SK-N-SH (cell line): ENCODE measurements around the gene EXOC3L1. TPM values are rescaled to one million over a fixed set of nuclear protein-coding genes. Genes with fewer than 3 reads are reported as not detected.

ENCODE experiments used
- CTCF ChIA-PET: fragments of 300-600, 350-600 bp; formaldehyde crosslinking; extraction: SDS; loops from one replicate; lab custom pipeline; 2021; lab: Yijun Ruan, JAX
- POLR2A ChIA-PET: fragments of 350-600 bp; sonication (Branson Sonifier 250); formaldehyde crosslinking; extraction: SDS; loops from one replicate; lab custom pipeline; 2020; ENCODE audit warnings: antibody characterized with exemption, inconsistent platforms; lab: Yijun Ruan, JAX
- DNase-seq: peaks from one replicate; pipeline ENCODE4 v3.0.0; 2012
- H2AFZ ChIP-seq: fragments of 200-600 bp; sonication (generic); 2 replicates; pipeline ENCODE4 v1.8.1; 2016; ENCODE audit warnings: antibody characterized with exemption, mild to moderate bottlenecking, low read depth
- H3F3A ChIP-seq: fragments of 200-600 bp; sonication (generic); replicated peaks from 2 replicates; pipeline ENCODE3; 2016; ENCODE audit warnings: antibody characterized with exemption, mild to moderate bottlenecking; ENCODE audit not compliant: insufficient read depth
- H3K27ac ChIP-seq, 2 experiments: fragments of 200-500 bp in 1 of 2; fragments of 200-600 bp in 1 of 2; sonication (Bioruptor generic) in 1 of 2; sonication (generic), shearing (Covaris generic) in 1 of 2; 2 replicates each; pipeline versions ENCODE4 v1.5.1 to v1.6.1; 2014 to 2016; ENCODE audit warnings: low read depth in 2 of 2, inconsistent platforms in 1 of 2, low read length in 1 of 2, mild to moderate bottlenecking in 1 of 2, mixed read lengths in 1 of 2
- H3K27me3 ChIP-seq: fragments of 200-600 bp; sonication (generic), shearing (Covaris generic); 2 replicates; pipeline ENCODE4 v1.6.1; 2016; ENCODE audit warnings: mixed run types; ENCODE audit not compliant: insufficient read depth
- H3K36me3 ChIP-seq, 2 experiments: fragments of 200-500 bp in 1 of 2; fragments of 200-600 bp in 1 of 2; sonication (Bioruptor generic) in 1 of 2; sonication (generic) in 1 of 2; replicated peaks in 1 of 2; 2 replicates each; pipeline versions ENCODE3 to v1.5.1; 2014 to 2016; ENCODE audit warnings: low read length in 1 of 2, mild to moderate bottlenecking in 1 of 2; ENCODE audit not compliant: insufficient read depth in 2 of 2, control insufficient read depth in 1 of 2
- H3K4me1 ChIP-seq, 2 experiments: fragments of 200-500 bp in 1 of 2; fragments of 200-600 bp in 1 of 2; sonication (Bioruptor generic) in 1 of 2; sonication (generic), shearing (Covaris generic) in 1 of 2; 2 replicates each; pipeline versions ENCODE4 v1.5.1 to v1.6.1; 2014 to 2016; ENCODE audit warnings: low read depth in 1 of 2, low read length in 1 of 2, mixed run types in 1 of 2; ENCODE audit not compliant: insufficient read depth in 2 of 2, control insufficient read depth in 1 of 2
- H3K4me2 ChIP-seq: fragments of 200-600 bp; sonication (generic), shearing (Covaris generic); 2 replicates; pipeline ENCODE4 v1.6.1; 2017; ENCODE audit warnings: mixed run types
- H3K4me3 ChIP-seq, 2 experiments: fragments of 200-500 bp in 1 of 2; fragments of 200-600 bp in 1 of 2; sonication (Bioruptor generic) in 1 of 2; sonication (generic), shearing (Covaris generic) in 1 of 2; 2 replicates each; pipeline versions ENCODE4 v1.5.1 to v1.8.1; 2014 to 2016; ENCODE audit warnings: low read depth in 2 of 2, inconsistent platforms in 1 of 2, low read length in 1 of 2, mild to moderate bottlenecking in 1 of 2, mixed read lengths in 1 of 2, moderate library complexity in 1 of 2
- H3K79me2 ChIP-seq: fragments of 200-600 bp; sonication (generic); 2 replicates; pipeline ENCODE4 v1.8.1; 2017; ENCODE audit warnings: mild to moderate bottlenecking; ENCODE audit not compliant: insufficient read depth
- H3K9ac ChIP-seq: fragments of 200-600 bp; sonication (generic); 2 replicates; pipeline ENCODE4 v1.6.1; 2017; ENCODE audit warnings: mixed run types
- H3K9me2 ChIP-seq: fragments of 200-600 bp; sonication (generic); 2 replicates; pipeline ENCODE4 v1.6.1; 2017; ENCODE audit warnings: mixed run types
- H3K9me3 ChIP-seq: fragments of 200-600 bp; sonication (generic); 2 replicates; pipeline ENCODE4 v1.6.1; 2017; ENCODE audit warnings: mixed run types, mild to moderate bottlenecking, moderate library complexity
- H4K20me1 ChIP-seq: fragments of 200-600 bp; sonication (generic); 2 replicates; pipeline ENCODE4 v1.6.1; 2017; ENCODE audit warnings: mild to moderate bottlenecking, mixed run types; ENCODE audit not compliant: insufficient read depth
- CHD2 ChIP-seq: fragments of 150-350 bp; IDR thresholded peaks from 2 replicates; pipeline ENCODE4 v1.6.1; 2018; ENCODE audit warnings: low read length; ENCODE audit not compliant: partially characterized antibody
- FOSL2 ChIP-seq: IDR thresholded peaks from 2 replicates; pipeline ENCODE4 v1.4.0; 2012; ENCODE audit warnings: low read depth, mild to moderate bottlenecking, moderate library complexity, borderline replicate concordance
- GATA2 ChIP-seq: sonication (generic); formaldehyde crosslinking; IDR thresholded peaks from 2 replicates; pipeline ENCODE4 v1.5.0; 2020; ENCODE audit warnings: mild to moderate bottlenecking, missing genetic modification reagents
- IRF3 ChIP-seq: fragments of 150-350 bp; IDR thresholded peaks from 2 replicates; pipeline ENCODE4 v1.6.1; 2016; ENCODE audit warnings: mild to moderate bottlenecking, low read depth, low read length
- JUND ChIP-seq: IDR thresholded peaks from 2 replicates; pipeline ENCODE4 v1.4.0; 2012
- MAX ChIP-seq: IDR thresholded peaks from 2 replicates; pipeline ENCODE4 v1.4.0; 2012; ENCODE audit warnings: low read depth
- MEF2A ChIP-seq: IDR thresholded peaks from 2 replicates; pipeline ENCODE4 v1.4.0; 2012; ENCODE audit warnings: low read depth, borderline replicate concordance
- PBX3 ChIP-seq: IDR thresholded peaks from 2 replicates; pipeline ENCODE4; 2012
- RAD21 ChIP-seq: IDR thresholded peaks from 2 replicates; pipeline ENCODE4 v1.6.1; 2012; ENCODE audit warnings: mild to moderate bottlenecking, low read length
- RCOR1 ChIP-seq: fragments of 150-350 bp; IDR thresholded peaks from 2 replicates; pipeline ENCODE4 v1.6.1; 2017; ENCODE audit warnings: antibody characterized with exemption, low read length
- RXRA ChIP-seq: IDR thresholded peaks from 2 replicates; pipeline ENCODE4 v1.4.0; 2012; ENCODE audit warnings: low read depth, mild to moderate bottlenecking, borderline replicate concordance
- TAF1 ChIP-seq: IDR thresholded peaks from 2 replicates; pipeline ENCODE4 v1.6.1; 2012; ENCODE audit warnings: low read depth, mild to moderate bottlenecking, low read length, moderate library complexity, borderline replicate concordance
- USF1 ChIP-seq: IDR thresholded peaks from 2 replicates; pipeline ENCODE4 v1.4.0; 2012; ENCODE audit warnings: low read depth, borderline replicate concordance
- YY1 ChIP-seq: IDR thresholded peaks from 2 replicates; pipeline ENCODE4 v1.4.0; 2012; ENCODE audit warnings: low read depth, mild to moderate bottlenecking
- ZBTB33 ChIP-seq: IDR thresholded peaks from 2 replicates; pipeline ENCODE4 v1.4.0; 2012; ENCODE audit warnings: low read depth, borderline replicate concordance
- WGBS: methylation state at CpG from one replicate; pipeline ENCODE4 v1.1.6; 2017; ENCODE audit warnings: low lambda C conversion rate; 5-methylcytosine and 5-hydroxymethylcytosine counted together
- polyA plus RNA-seq, 3 experiments: library from polyadenylated mRNA; depleted of rRNA; stranded (reverse); fragments of >200 nt; gene quantifications; 2 replicates each; pipeline ENCODE4 v1.2.3, GENCODE V29; 2012

EXOC3L1 gene
- polyA plus RNA-seq, 1 of the 3 experiments (the other 2 are of a cell fraction), result 0.46 TPM

- Histone ChIP-seq H2AFZ (no peak overlapping the region), H3K9ac (no peak overlapping the region), H3K9me2 (no peaks in the 10 kb centered on the region), H3F3A (peaks cover 17% of the 10 kb centered on the region), H3K79me2 (no peaks in the 10 kb centered on the region), H3K27me3 (no peaks in the 10 kb centered on the region), H4K20me1 (no peaks in the 10 kb centered on the region), H3K4me1 (peaks cover 10 to 36% of the 10 kb centered on the region in 2 experiments; a peak in 2 of 4 replicates), H3K4me2 (no peak overlapping the region), H3K27ac (no peak overlapping the region)
- POLR2A ChIA-PET, result interaction anchor here (3.9 kb wide), 1 partner anchor 9 kb away, joined by 37 read pairs; no protein-coding TSS in a partner anchor
- no peak for DNase-seq
- TF ChIP-seq PBX3 (no peak), RCOR1 (no peak), MAX (no peak), USF1 (no peak), RAD21 (no peak), IRF3 (no peak), YY1 (no peak), MEF2A (no peak), CHD2 (no peak), JUND (no peak), TAF1 (no peak), GATA2 (CRISPR knock-in tag) (no peak), RXRA (no peak), FOSL2 (no peak), ZBTB33 (no peak)
- TF ChIP-seq, all 33 proteins: peak for 0
- 96% methylated on average over 63 of the region's 85 CpGs for WGBS
- CTCF ChIA-PET, result interaction anchor here (0.8 to 2.6 kb wide), 3 partner anchors 10 to 14 kb away, joined by 3 to 11 read pairs (median 3); no protein-coding TSS in a partner anchor
- H3K4me3 ChIP-seq, result no peak overlapping the region; a peak in 1 of 4 replicates
- no peaks in the 10 kb centered on the region for H3K9me3 ChIP-seq
- no peaks in the 10 kb centered on the region for H3K36me3 ChIP-seq
Measured at GRCh38 chr16:67165121-67166078, 24.5 kb downstream of the EXOC3L1 start.
